Naive thymus-derived CD4-positive, alpha-beta T cell (primary cell): ENCODE data around the gene PMS2. TPM values are rescaled to one million over a fixed set of nuclear protein-coding genes. Genes with fewer than 3 reads are reported as not detected.

ENCODE experiments used
- ATAC-seq: fragments of 150-1000 bp; cut with Tn5 transposase; 2 replicates; pipeline ENCODE4 v1.10.0; 2021; ENCODE audit warnings: mild to moderate bottlenecking, moderate library complexity
- CTCF ChIA-PET: fragments of 350-600 bp; sonication (Branson Sonifier 250); formaldehyde crosslinking; loops from one replicate; lab custom pipeline; 2021; ENCODE audit warnings: antibody characterized with exemption; lab: Charles Lee
- POLR2A ChIA-PET: fragments of 350-600 bp; sonication (Branson Sonifier 250); formaldehyde crosslinking; loops from one replicate; lab custom pipeline; 2021; ENCODE audit warnings: antibody characterized with exemption, inconsistent platforms; lab: Charles Lee
- DNase-seq, 9 donors: peaks; one replicate each; pipeline versions ENCODE4 v3.0.0 to v3.0.0-alpha.2; 2020 to 2022; ENCODE audit warnings: mixed read lengths in 1 of 9
- H3K27ac ChIP-seq: one replicate; pipeline ENCODE4 v1.7.0; 2013; ENCODE audit warnings: mild to moderate bottlenecking, low read depth, low read length, moderate library complexity
- H3K27me3 ChIP-seq, 2 donors: one replicate each; pipeline ENCODE4 v1.7.0; 2013; ENCODE audit warnings: low read length in 2 of 2, mild to moderate bottlenecking in 2 of 2, moderate library complexity in 2 of 2; ENCODE audit not compliant: control insufficient read depth in 2 of 2, insufficient read depth in 2 of 2
- H3K36me3 ChIP-seq, 3 experiments: 1 replicate in 2 of 3; 2 replicates in 1 of 3; pipeline ENCODE4 v1.7.0; 2013; ENCODE audit warnings: low read length in 3 of 3, mild to moderate bottlenecking in 3 of 3, moderate library complexity in 1 of 3; ENCODE audit not compliant: insufficient read depth in 3 of 3, control insufficient read depth in 2 of 3
- H3K4me1 ChIP-seq, 2 donors: one replicate each; pipeline ENCODE4 v1.7.0; 2013; ENCODE audit warnings: low read length in 2 of 2, mild to moderate bottlenecking in 2 of 2, moderate library complexity in 1 of 2; ENCODE audit not compliant: control insufficient read depth in 2 of 2, insufficient read depth in 2 of 2
- H3K4me3 ChIP-seq: 2 replicates; pipeline ENCODE4 v1.7.0; 2013; ENCODE audit warnings: mild to moderate bottlenecking, low read length
- H3K9me3 ChIP-seq, 3 experiments: 1 replicate in 2 of 3; 2 replicates in 1 of 3; pipeline ENCODE4 v1.7.0; 2013; ENCODE audit warnings: low read length in 3 of 3; ENCODE audit not compliant: control insufficient read depth in 2 of 3
- H3K27ac Mint-ChIP-seq, 9 donors: one replicate each; pipeline ENCODE4 v1.8.0; 2020 to 2022; ENCODE audit warnings: mixed read lengths in 9 of 9, mild to moderate bottlenecking in 8 of 9, moderate library complexity in 5 of 9, inconsistent platforms in 2 of 9
- H3K27me3 Mint-ChIP-seq, 5 donors: one replicate each; pipeline ENCODE4 v1.8.0; 2021 to 2022; ENCODE audit warnings: mixed read lengths in 5 of 5, mild to moderate bottlenecking in 1 of 5
- H3K36me3 Mint-ChIP-seq, 5 donors: one replicate each; pipeline ENCODE4 v1.8.0; 2020 to 2022; ENCODE audit warnings: mixed read lengths in 5 of 5, mild to moderate bottlenecking in 3 of 5, inconsistent platforms in 1 of 5
- H3K4me1 Mint-ChIP-seq, 7 donors: one replicate each; pipeline ENCODE4 v1.8.0; 2020 to 2022; ENCODE audit warnings: mixed read lengths in 7 of 7, mild to moderate bottlenecking in 3 of 7, inconsistent platforms in 1 of 7
- H3K4me3 Mint-ChIP-seq, 10 donors: one replicate each; pipeline ENCODE4 v1.8.0; 2020 to 2022; ENCODE audit warnings: mild to moderate bottlenecking in 10 of 10, mixed read lengths in 10 of 10, moderate library complexity in 6 of 10, inconsistent platforms in 2 of 10
- H3K9me3 Mint-ChIP-seq, 11 donors: one replicate each; pipeline ENCODE4 v1.8.0; 2020 to 2022; ENCODE audit warnings: mixed read lengths in 11 of 11, mild to moderate bottlenecking in 4 of 11, inconsistent platforms in 1 of 11, moderate library complexity in 1 of 11
- intact Hi-C, 2 donors: fragments of 100-400 bp; cut with micrococcal nuclease; formaldehyde crosslinking; loops; one replicate each; pipeline ENCODE4 v1.15.1; 2023
- polyA plus RNA-seq, 2 donors: library from polyadenylated mRNA; unstranded; fragments of 300-500 nt; fragmentation: Illumina TruSeq; gene quantifications; one replicate each; pipeline ENCODE4 v1.2.3, GENCODE V29; 2021
- total RNA-seq, 6 experiments: library from RNA in 5 of 6; stranded (reverse) in 5 of 6; gene quantifications; 1 replicate in 5 of 6; 2 replicates in 1 of 6; pipeline ENCODE4 v1.2.3 and lab custom pipeline; 2021 to 2026

PMS2 gene
- total and polyA plus RNA-seq, 7 experiments from 2014 or later, result 8.4 to 26.3 (median 18.6) TPM

- H3K4me1 Mint-ChIP-seq, result peaks cover 0 to 15% (median 4%) of the 10 kb centered on the region in 7 donors
- ATAC-seq (no peak), DNase-seq (no peak)
- peaks cover 7 to 53% (median 14%) of the 10 kb centered on the region in 5 donors for H3K36me3 Mint-ChIP-seq
- no peak overlapping the region for H3K4me3 Mint-ChIP-seq
- no peak overlapping the region for H3K27ac Mint-ChIP-seq
- H3K9me3 ChIP-seq, result no peaks in the 10 kb centered on the region
- peaks cover 0 to 13% of the 10 kb centered on the region in 2 donors for H3K4me1 ChIP-seq
- H3K9me3 Mint-ChIP-seq, result peaks cover 0 to 6% (median 0%) of the 10 kb centered on the region in 11 donors
- peaks cover 6 to 79% (median 23%) of the 10 kb centered on the region in 3 experiments for H3K36me3 ChIP-seq
- H3K27ac ChIP-seq, result no peak overlapping the region
- H3K27me3 Mint-ChIP-seq, result no peaks in the 10 kb centered on the region
- ChIA-PET CTCF (no interaction called here), POLR2A (no interaction called here)
- H3K27me3 ChIP-seq, result no peaks in the 10 kb centered on the region
- intact Hi-C loops, result no loop called here
- H3K4me3 ChIP-seq, result no peak overlapping the region
Measured at GRCh38 chr7:6035686-6036085, 26.8 kb upstream of the PMS2 start.

- DNase-seq, result no peak
Measured at GRCh38 chr7:6035165-6035564, 26.3 kb upstream of the PMS2 start.

GRCh38 chr7:6032641-6033040, 23.8 kb upstream of the PMS2 start:
- intact Hi-C loops, result no loop called here
- ChIA-PET CTCF (no interaction called here), POLR2A (interaction anchor here (0.6 to 1.1 kb wide), 2 partner anchors 25 to 214 kb away, joined by 3 to 6 read pairs; no protein-coding TSS in a partner anchor)
- Mint-ChIP-seq H3K4me3 (no peak overlapping the region), H3K4me1 (peaks cover 0 to 15% (median 9%) of the 10 kb centered on the region in 7 donors), H3K9me3 (peaks cover 0 to 2% (median 0%) of the 10 kb centered on the region in 11 donors), H3K27ac (peak overlapping the region in 4 of 9 donors; percentile 22 to 78 (median 53)), H3K36me3 (peaks cover 0 to 51% (median 14%) of the 10 kb centered on the region in 5 donors), H3K27me3 (no peaks in the 10 kb centered on the region)
- peaks cover 0 to 13% of the 10 kb centered on the region in 2 donors for H3K4me1 ChIP-seq
- no peaks in the 10 kb centered on the region for H3K9me3 ChIP-seq
- no peak overlapping the region for H3K4me3 ChIP-seq
- peaks cover 11 to 81% (median 26%) of the 10 kb centered on the region in 3 experiments for H3K36me3 ChIP-seq
- DNase-seq (no peak), ATAC-seq (no peak)
- no peaks in the 10 kb centered on the region for H3K27me3 ChIP-seq
- no peak overlapping the region for H3K27ac ChIP-seq

More at GRCh38 chr7:6035165-6035564, 26.3 kb upstream of the PMS2 start:
- Histone ChIP-seq H3K4me3 (no peak overlapping the region), H3K27me3 (no peaks in the 10 kb centered on the region), H3K9me3 (no peaks in the 10 kb centered on the region), H3K36me3 (peaks cover 6 to 79% (median 23%) of the 10 kb centered on the region in 3 experiments), H3K4me1 (peaks cover 0 to 13% of the 10 kb centered on the region in 2 donors), H3K27ac (no peak overlapping the region)
- no peak overlapping the region for H3K27ac Mint-ChIP-seq
- no peaks in the 10 kb centered on the region for H3K27me3 Mint-ChIP-seq
- no peak for ATAC-seq
- H3K4me3 Mint-ChIP-seq, result no peak overlapping the region
- POLR2A ChIA-PET, result interaction anchor here (0.6 kb wide), 1 partner anchor 10 kb away, joined by 3 read pairs; no protein-coding TSS in a partner anchor
- peaks cover 0 to 4% (median 0%) of the 10 kb centered on the region in 11 donors for H3K9me3 Mint-ChIP-seq
- CTCF ChIA-PET, result no interaction called here
- peaks cover 0 to 15% (median 4%) of the 10 kb centered on the region in 7 donors for H3K4me1 Mint-ChIP-seq
- peaks cover 3 to 51% (median 11%) of the 10 kb centered on the region in 5 donors for H3K36me3 Mint-ChIP-seq
- intact Hi-C loops, result no loop called here

GRCh38 chr7:6032167-6032566, 23.3 kb upstream of the PMS2 start:
- ATAC-seq (peak; percentile 54), DNase-seq (no peak)
- Histone ChIP-seq H3K27ac (no peak overlapping the region), H3K4me1 (peaks cover 2 to 15% of the 10 kb centered on the region in 2 donors), H3K27me3 (no peaks in the 10 kb centered on the region), H3K36me3 (peaks cover 12 to 79% (median 22%) of the 10 kb centered on the region in 3 experiments), H3K9me3 (no peaks in the 10 kb centered on the region), H3K4me3 (no peak overlapping the region)
- CTCF ChIA-PET, result no interaction called here
- Mint-ChIP-seq H3K27me3 (no peaks in the 10 kb centered on the region), H3K36me3 (peaks cover 0 to 53% (median 11%) of the 10 kb centered on the region in 5 donors), H3K4me3 (no peak overlapping the region), H3K4me1 (peaks cover 4 to 17% (median 13%) of the 10 kb centered on the region in 7 donors), H3K27ac (peak overlapping the region in 2 of 9 donors; percentile 41 to 90), H3K9me3 (peaks cover 0 to 2% (median 0%) of the 10 kb centered on the region in 11 donors)
- POLR2A ChIA-PET, result interaction anchor here (0.6 kb wide), 1 partner anchor 214 kb away, joined by 6 read pairs; no protein-coding TSS in a partner anchor
- intact Hi-C loops, result no loop called here

GRCh38 chr7:6031567-6031966, 22.7 kb upstream of the PMS2 start:
- intact Hi-C loops, result no loop called here
- H3K4me1 Mint-ChIP-seq, result peaks cover 10 to 23% (median 19%) of the 10 kb centered on the region in 7 donors

GRCh38 chr7:6030988-6031387, 22.1 kb upstream of the PMS2 start, which contains the start of gene ANKRD61:
TSS of gene ANKRD61 (plus strand) at chr7:6031376. CDS start at chr7:6031376, 0 bp downstream.
- Mint-ChIP-seq H3K4me3 (no peak within 1 kb of the TSS), H3K36me3 (peaks cover 0 to 46% (median 15%) of the 10 kb centered on the region in 5 donors), H3K27ac (peak within 1 kb of the TSS in 7 of 9 donors; percentile 23 to 90 (median 67)), H3K4me1 (peaks cover 14 to 29% (median 22%) of the 10 kb centered on the region in 7 donors), H3K9me3 (peaks cover 0 to 2% (median 0%) of the 10 kb centered on the region in 11 donors), H3K27me3 (no peaks in the 10 kb centered on the region)
- ATAC-seq, result no peak
- ChIA-PET CTCF (no interaction called here), POLR2A (no interaction called here)
- Histone ChIP-seq H3K4me1 (peaks cover 14 to 22% of the 10 kb centered on the region in 2 donors), H3K27ac (no peak within 1 kb of the TSS), H3K9me3 (no peaks in the 10 kb centered on the region), H3K27me3 (no peaks in the 10 kb centered on the region), H3K4me3 (no peak within 1 kb of the TSS), H3K36me3 (peaks cover 11 to 71% (median 12%) of the 10 kb centered on the region in 3 experiments)
- DNase-seq, result no peak
- intact Hi-C loops, result no loop called here

More at GRCh38 chr7:6031567-6031966, 22.7 kb upstream of the PMS2 start:
- Mint-ChIP-seq H3K4me3 (no peak overlapping the region), H3K9me3 (peaks cover 0 to 2% (median 0%) of the 10 kb centered on the region in 11 donors), H3K27ac (peak overlapping the region in 7 of 9 donors; percentile 23 to 90 (median 67)), H3K27me3 (no peaks in the 10 kb centered on the region), H3K36me3 (peaks cover 0 to 50% (median 12%) of the 10 kb centered on the region in 5 donors)
- CTCF ChIA-PET, result no interaction called here
- Histone ChIP-seq H3K27ac (no peak overlapping the region), H3K4me3 (no peak overlapping the region), H3K36me3 (peaks cover 11 to 73% (median 17%) of the 10 kb centered on the region in 3 experiments), H3K9me3 (no peaks in the 10 kb centered on the region), H3K4me1 (peaks cover 8 to 21% of the 10 kb centered on the region in 2 donors), H3K27me3 (no peaks in the 10 kb centered on the region)
- DNase-seq, result no peak
- no peak for ATAC-seq
- POLR2A ChIA-PET, result no interaction called here
